Measurements from ENCODE around the gene MFNG. TPM values are rescaled to one million over a fixed set of nuclear protein-coding genes. Genes with fewer than 3 reads are reported as not detected.
A peak's percentile ranks its signal among the peaks of the same experiment; 100 is the strongest.
"Not testable (repeated sequence)": the region's sequence is repeated elsewhere in the genome, so short reads cannot be mapped to it uniquely, and the experiment has no call there.

The MFNG gene
- total RNA-seq, 1 donor: 0.72 TPM

DNA sequence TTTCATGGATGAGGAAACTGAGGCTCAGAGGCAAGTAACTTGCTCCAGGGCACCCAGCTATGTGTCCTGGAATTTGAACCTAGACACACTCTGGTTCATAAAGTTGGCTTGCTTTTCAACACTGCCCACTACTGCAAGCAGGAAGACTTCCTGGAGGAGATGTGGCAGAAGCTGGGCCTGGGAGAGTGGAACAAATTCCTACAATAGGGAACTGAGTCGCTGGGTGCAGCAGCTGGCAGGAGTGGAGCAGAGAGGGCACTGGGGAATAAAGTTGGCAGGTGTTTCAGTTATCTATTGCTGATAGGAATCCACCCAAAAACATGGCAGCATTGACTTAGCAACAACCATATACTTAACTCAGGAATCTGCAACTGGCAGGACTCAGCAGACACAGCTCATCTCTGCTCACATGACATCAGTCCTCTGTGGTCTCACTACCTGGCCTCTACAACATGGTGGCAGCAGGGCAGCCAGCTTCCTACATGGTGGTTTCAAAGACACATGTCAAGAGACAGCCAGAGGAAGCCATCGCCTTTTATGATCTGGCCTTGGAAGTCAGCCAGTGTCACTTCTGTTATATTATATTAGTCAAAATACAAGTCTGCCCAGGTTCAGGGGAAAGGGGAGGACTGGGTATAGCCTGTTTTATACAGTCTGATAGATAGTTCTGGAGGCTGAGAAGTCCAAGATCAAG is 43.6 kb upstream of the MFNG start:
- no peaks in the 10 kb centered on the region for H3K27me3 ChIP-seq (ENCODE audit: insufficient read depth, low read length)
- peak; percentile 39 for DNase-seq (ENCODE audit: insufficient read length, low spot score, missing footprints)
- H3K4me2 ChIP-seq (ENCODE audit: insufficient read depth, low read length): no peak overlapping the region
- no peaks in the 10 kb centered on the region for H4K20me1 ChIP-seq (ENCODE audit: insufficient read depth, low read length)
- H3K36me3 ChIP-seq (ENCODE audit: insufficient read depth, low read length): no peaks in the 10 kb centered on the region
- H3K4me3 ChIP-seq (ENCODE audit: insufficient read depth, low read length): no peak overlapping the region
- H3K9me3 ChIP-seq (ENCODE audit: low read depth, low read length): no peaks in the 10 kb centered on the region
- H3K27ac ChIP-seq (ENCODE audit: low read depth, low read length): no peak overlapping the region
- no peaks in the 10 kb centered on the region for H3K79me2 ChIP-seq (ENCODE audit: insufficient read depth, low read length)
- TF ChIP-seq, protein P1, sequence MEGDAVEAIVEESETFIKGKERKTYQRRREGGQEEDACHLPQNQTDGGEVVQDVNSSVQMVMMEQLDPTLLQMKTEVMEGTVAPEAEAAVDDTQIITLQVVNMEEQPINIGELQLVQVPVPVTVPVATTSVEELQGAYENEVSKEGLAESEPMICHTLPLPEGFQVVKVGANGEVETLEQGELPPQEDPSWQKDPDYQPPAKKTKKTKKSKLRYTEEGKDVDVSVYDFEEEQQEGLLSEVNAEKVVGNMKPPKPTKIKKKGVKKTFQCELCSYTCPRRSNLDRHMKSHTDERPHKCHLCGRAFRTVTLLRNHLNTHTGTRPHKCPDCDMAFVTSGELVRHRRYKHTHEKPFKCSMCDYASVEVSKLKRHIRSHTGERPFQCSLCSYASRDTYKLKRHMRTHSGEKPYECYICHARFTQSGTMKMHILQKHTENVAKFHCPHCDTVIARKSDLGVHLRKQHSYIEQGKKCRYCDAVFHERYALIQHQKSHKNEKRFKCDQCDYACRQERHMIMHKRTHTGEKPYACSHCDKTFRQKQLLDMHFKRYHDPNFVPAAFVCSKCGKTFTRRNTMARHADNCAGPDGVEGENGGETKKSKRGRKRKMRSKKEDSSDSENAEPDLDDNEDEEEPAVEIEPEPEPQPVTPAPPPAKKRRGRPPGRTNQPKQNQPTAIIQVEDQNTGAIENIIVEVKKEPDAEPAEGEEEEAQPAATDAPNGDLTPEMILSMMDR (IDR thresholded peaks at IDR 0.05; ENCODE audit: extremely low read depth, low read depth, low read length): no peak
- no peak overlapping the region for H2AFZ ChIP-seq (ENCODE audit: low read length)
- H3K4me1 ChIP-seq (ENCODE audit: insufficient read depth, low read length): peaks cover 44% of the 10 kb centered on the region

DNA sequence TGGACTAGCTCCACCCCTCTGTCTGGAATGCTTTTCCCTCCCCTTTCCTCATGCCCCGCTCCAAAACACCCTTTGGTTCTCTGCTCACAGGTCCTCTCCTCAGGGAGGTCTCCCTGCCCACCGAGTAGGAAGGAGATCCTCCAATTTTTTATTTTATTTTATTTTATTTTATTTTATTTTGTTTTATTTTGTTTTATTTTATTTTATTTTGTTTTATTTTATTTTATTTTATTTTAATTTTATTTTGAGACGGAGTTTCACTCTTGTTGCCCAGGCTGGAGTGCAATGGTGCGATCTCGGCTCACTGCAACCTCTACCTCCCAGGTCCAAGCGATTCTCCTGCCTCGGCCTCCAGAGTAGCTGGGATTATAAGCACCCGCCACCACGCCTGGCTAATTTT is 41.8 kb upstream of the MFNG start:
- H3K79me2 ChIP-seq (ENCODE audit: insufficient read depth, low read length); H3K4me3 ChIP-seq (ENCODE audit: insufficient read depth, low read length); H2AFZ ChIP-seq (ENCODE audit: low read length); H3K27me3 ChIP-seq (ENCODE audit: insufficient read depth, low read length); H3K36me3 ChIP-seq (ENCODE audit: insufficient read depth, low read length); H3K27ac ChIP-seq (ENCODE audit: low read depth, low read length); H4K20me1 ChIP-seq (ENCODE audit: insufficient read depth, low read length); DNase-seq (ENCODE audit: insufficient read length, low spot score, missing footprints); H3K4me2 ChIP-seq (ENCODE audit: insufficient read depth, low read length); H3K9me3 ChIP-seq (ENCODE audit: low read depth, low read length): not testable (repeated sequence)
- H3K4me1 ChIP-seq (ENCODE audit: insufficient read depth, low read length): peaks cover 30% of the 10 kb centered on the region

DNA sequence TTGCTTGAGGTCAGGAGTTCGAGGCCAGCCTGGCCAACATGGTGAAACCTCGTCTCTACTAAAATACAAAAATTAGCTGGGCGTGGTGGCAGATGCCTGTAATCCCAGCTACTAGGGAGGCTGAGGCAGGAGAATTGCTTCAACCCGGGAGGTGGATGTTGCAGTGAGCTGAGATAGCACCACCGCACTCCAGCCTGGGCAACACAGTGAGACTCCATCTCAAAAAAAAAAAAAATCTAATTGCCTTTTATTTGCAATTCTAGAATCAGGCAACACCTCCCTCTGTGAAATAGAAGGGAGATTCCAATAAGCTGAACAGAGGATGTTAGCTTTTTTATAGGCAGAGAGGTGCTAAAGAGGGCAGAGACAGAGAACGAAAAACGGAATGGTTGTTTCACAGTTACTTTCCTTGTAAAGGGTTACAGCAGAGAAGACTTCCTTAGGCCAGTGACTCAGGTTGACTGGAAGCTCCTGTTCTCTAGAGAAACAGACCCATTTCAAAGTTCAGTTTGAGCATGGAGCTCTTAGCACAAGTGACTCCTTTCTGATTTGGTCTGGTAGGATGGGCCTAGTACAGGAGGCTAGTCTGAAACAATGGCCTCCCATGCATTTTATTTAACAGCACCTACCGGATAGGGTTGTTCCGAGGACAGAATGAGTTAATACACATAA is 41.0 kb upstream of the MFNG start:
- peak; percentile 86 for DNase-seq (ENCODE audit: insufficient read length, low spot score, missing footprints)
- not testable (repeated sequence) for H3K36me3 ChIP-seq (ENCODE audit: insufficient read depth, low read length); H3K27me3 ChIP-seq (ENCODE audit: insufficient read depth, low read length); H4K20me1 ChIP-seq (ENCODE audit: insufficient read depth, low read length); H3K79me2 ChIP-seq (ENCODE audit: insufficient read depth, low read length); H3K4me2 ChIP-seq (ENCODE audit: insufficient read depth, low read length); H3K9me3 ChIP-seq (ENCODE audit: low read depth, low read length); H3K4me3 ChIP-seq (ENCODE audit: insufficient read depth, low read length)
- H3K4me1 ChIP-seq (ENCODE audit: insufficient read depth, low read length): peaks cover 30% of the 10 kb centered on the region
- H2AFZ ChIP-seq (ENCODE audit: low read length): peak overlapping the region; percentile 20
- H3K27ac ChIP-seq (ENCODE audit: low read depth, low read length): peak overlapping the region; percentile 96

DNA sequence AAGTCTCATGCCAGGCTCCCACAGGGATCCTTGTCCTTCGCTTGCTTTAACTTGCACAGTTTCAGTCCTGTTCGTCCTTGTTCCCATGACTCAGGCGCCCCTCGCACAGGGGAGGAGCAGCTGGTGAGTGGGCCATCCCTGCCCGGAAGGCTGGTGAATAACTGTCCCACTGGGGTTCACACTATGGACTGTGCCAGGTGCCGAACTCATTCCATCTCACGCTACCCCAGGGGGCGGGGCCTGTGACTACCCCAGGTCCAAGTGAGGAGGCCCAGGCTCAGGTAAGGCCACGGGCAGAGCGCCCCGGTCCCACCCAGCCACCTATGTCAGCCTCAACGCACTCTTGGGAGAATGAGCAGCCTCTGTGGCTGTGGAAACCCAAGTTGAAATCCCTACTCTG is 40.2 kb upstream of the MFNG start:
- no peaks in the 10 kb centered on the region for H4K20me1 ChIP-seq (ENCODE audit: insufficient read depth, low read length)
- no peaks in the 10 kb centered on the region for H3K27me3 ChIP-seq (ENCODE audit: insufficient read depth, low read length)
- H3K79me2 ChIP-seq (ENCODE audit: insufficient read depth, low read length): no peaks in the 10 kb centered on the region
- TF ChIP-seq, protein P1 (IDR thresholded peaks at IDR 0.05; ENCODE audit: extremely low read depth, low read depth, low read length): no peak
- H3K4me1 ChIP-seq (ENCODE audit: insufficient read depth, low read length): peaks cover 30% of the 10 kb centered on the region
- H3K4me2 ChIP-seq (ENCODE audit: insufficient read depth, low read length): peak overlapping the region; percentile 62
- H3K9me3 ChIP-seq (ENCODE audit: low read depth, low read length): no peaks in the 10 kb centered on the region
- peak; percentile 96 for DNase-seq (ENCODE audit: insufficient read length, low spot score, missing footprints)
- H3K27ac ChIP-seq (ENCODE audit: low read depth, low read length): peak overlapping the region; percentile 96
- no peak overlapping the region for H3K4me3 ChIP-seq (ENCODE audit: insufficient read depth, low read length)
- no peak overlapping the region for H2AFZ ChIP-seq (ENCODE audit: low read length)
- H3K36me3 ChIP-seq (ENCODE audit: insufficient read depth, low read length): no peaks in the 10 kb centered on the region

All from osteoblast (primary cell).